Head of caudate nucleus (tissue), 42 donors: ENCODE measurements around the gene DYNC1LI2.
"Not testable (repeated sequence)": the region's sequence is repeated elsewhere in the genome, so short reads cannot be mapped to it uniquely, and the experiment has no call there.

Experiments used
- DNase-seq, 42 donors: peaks; one replicate each; pipeline versions ENCODE4 v3.0.0 to v3.0.0-alpha.2; 2020 to 2021; ENCODE audit warnings: mixed read lengths in 7 of 42
- intact Hi-C: fragments of 100-400 bp; cut with DNase I; formaldehyde crosslinking; loops from one replicate; pipeline ENCODE4 v1.15.0; 2022

DYNC1LI2 gene

DNA sequence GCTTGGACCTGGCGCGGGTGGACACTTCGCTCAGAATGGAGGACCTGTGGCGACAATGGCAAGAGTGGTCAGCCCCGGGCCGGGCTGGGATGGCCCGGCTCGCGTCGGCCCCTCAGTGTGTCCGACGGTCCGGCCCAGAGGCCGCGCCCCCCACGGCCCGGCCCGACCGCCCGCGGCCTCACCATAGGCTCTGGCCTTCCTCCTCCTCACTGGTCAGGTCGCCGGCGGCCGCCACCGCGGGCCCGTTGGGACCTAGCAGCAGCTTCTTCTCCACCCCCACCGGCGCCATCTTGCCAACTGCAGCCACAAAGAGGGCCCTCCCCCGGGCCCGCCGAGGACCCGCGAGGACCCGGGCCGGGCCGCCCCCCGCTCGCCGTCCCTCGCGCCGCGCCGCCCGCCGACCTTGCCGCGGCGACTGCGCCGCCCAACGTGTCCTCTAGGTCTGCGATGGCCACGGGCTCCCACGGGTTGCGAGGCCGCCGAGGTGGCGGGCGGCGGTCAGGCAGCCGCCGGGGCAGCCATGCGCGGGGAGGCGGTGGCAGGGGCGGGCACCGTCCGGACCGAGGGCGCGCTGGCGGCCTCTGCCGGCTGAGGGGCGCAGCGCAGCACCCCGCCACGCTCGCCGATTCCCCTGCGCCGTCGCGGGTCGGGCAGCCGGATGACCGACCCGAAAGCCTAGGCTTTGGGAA, at the start of gene DYNC1LI2:
Gene DYNC1LI2, minus strand, starts transcription at position 307 of the 689 bp plus-strand sequence. Its CDS starts 18 bp downstream, at position 289.
- intact Hi-C loops, result loop anchor here (5.0 kb wide), 1 partner anchor 81 kb away; the partner anchor contains the start of gene NAE1
- DNase-seq, result peak; percentile 47 to 92 (median 84)

DNA sequence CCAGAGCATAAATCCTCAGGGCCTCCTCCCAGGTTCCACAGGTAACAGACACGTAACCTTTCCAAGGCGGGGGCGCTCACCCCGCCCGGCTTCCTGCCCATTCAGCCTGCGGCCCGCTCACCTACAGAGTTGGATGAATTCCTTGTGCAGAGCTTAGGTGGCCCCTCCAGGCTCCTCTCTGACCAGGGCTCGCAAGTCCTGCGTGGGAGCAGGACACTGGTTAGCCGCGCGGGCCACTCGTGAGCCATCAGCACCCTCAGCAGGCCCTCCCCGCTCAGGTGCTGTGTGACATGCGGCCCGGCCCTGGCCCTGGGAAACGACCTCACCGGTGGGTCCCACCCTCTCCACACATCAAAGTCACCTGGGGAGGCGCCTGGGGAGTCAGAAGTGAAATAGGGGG, 49.4 kb upstream of the DYNC1LI2 start:
- DNase-seq, result no peak
- intact Hi-C loops, result no loop called here

GRCh38 chr16:66798161-66798560, 46.8 kb upstream of the DYNC1LI2 start:
- intact Hi-C loops, result no loop called here
- no peak for DNase-seq

DNA sequence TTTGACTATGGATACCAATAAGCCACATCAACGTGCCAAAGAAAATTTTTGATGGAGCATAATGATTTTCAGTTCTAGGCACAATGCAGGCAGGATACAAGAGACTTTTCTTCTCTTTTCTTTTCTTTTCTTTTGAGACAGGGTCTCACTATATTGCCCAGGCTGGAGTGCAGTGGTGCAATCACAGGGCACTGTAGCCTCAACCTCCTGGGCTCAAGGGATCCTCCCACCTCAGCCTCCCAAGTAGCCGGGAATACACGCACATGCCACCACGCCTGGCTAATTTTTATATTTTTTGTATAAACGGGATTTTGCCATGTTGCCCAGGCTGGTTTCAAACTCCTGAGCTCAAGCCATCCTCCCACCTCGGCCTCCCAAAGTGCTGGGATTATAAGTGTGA, 42.6 kb upstream of the DYNC1LI2 start:
- DNase-seq, intact Hi-C loops: not testable (repeated sequence)

DNA sequence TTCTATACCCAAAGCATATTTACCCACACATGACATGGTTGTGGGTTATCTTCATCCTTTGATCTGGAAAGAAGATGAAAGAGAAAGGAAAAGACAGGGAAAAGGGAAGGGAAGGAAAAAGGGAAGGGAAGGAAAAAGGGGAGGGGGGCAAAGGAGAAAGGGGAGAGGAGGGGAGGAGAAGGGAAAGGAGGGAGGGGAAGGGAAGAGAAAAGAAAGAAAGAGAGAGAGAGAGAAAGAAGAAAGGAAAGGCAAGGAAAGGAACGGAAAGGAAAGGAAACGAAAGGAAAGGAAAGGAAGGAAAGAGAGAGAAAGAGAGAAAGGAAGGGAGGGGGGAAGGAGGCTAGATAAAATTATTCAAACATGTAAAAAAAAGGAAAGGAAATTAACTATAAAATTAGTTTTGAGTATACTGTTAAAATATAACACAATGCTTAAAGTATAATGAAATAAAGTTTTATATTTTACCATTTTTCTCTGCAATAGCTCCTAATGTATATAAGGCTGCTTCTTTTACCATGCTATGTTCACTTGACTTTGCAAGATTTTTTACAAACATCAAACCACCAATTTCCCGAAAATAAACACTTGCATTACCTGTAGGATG, 38.8 kb upstream of the DYNC1LI2 start:
- no peak for DNase-seq
- intact Hi-C loops, result no loop called here

GRCh38 chr16:66787427-66787826, 36.0 kb upstream of the DYNC1LI2 start:
- intact Hi-C loops, result no loop called here

GRCh38 chr16:66786551-66786950, 35.1 kb upstream of the DYNC1LI2 start:
- intact Hi-C loops, result no loop called here
- no peak for DNase-seq

More at GRCh38 chr16:66787427-66787826, 36.0 kb upstream of the DYNC1LI2 start:
- no peak for DNase-seq

- intact Hi-C loops, result no loop called here
- DNase-seq, result no peak
These were observed 25.0 kb upstream of the DYNC1LI2 start for GRCh38 chr16:66776457-66776856.

DNA sequence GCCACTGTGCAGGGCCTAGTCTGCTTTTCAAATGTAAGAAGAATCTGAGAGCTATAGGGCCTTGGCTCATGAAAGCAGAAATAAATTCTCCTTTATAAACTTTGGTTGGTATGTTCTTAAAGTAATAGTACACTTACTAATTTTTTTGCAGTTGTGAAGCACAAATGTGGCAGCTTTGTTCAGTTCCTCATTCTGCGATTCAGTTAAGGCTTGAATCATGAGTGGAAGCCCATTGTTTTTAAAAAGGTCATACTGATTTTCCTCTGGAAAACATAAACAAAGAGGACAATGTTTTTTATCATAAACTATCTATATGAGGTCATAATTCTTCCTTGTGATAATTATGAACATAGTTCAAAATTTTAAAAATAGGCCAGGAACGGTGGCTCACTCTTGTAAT, 23.6 kb upstream of the DYNC1LI2 start:
- intact Hi-C loops, result no loop called here
- DNase-seq, result no peak

- intact Hi-C loops, result no loop called here
- DNase-seq, result no peak
These were observed 6.7 kb upstream of the DYNC1LI2 start for GRCh38 chr16:66758086-66758485.

DNA sequence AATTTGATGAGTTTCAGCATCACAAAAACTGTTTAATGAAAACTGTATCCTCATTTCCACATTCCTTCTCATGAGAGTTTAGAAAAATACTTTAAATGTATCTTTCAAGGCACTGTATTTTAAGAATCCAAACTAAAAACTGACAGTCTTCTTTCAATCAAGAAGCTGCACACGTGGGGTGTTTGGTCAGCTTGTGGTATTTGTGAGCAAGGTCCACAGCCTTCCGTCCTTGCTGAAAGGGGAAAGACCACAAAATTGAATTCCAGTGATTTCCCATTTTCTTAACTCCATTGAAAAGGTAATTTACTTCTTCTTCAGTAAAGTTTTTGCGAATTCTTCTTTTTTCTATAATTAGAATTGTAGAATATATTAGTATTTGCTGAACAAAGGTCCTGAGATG, 3.4 kb upstream of the DYNC1LI2 start:
- no peak for DNase-seq
- intact Hi-C loops, result loop anchor here (5.0 kb wide), 1 partner anchor 77 kb away; the partner anchor contains the start of gene NAE1

DNA sequence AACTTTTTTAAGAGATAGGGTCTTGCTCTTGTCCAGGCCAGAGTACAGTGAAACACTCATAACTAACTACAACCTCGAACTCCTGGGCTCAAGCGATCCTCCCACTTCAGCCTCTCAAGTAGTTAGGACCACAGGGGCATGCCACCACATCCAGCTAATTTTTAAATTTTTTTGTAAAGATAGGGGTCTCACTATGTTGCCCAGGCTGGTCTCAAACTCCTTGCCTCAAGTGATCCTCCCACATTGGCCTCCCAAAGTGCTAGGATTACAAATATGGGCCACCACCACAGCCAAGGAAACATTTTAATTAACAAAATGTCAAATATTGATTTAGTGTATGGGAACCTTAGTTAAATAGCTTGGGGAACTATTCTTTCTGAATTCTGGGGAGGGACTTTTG, 2.8 kb upstream of the DYNC1LI2 start:
- intact Hi-C loops, result loop anchor here (5.0 kb wide), 1 partner anchor 78 kb away; the partner anchor contains the start of gene NAE1
- no peak for DNase-seq

DNA sequence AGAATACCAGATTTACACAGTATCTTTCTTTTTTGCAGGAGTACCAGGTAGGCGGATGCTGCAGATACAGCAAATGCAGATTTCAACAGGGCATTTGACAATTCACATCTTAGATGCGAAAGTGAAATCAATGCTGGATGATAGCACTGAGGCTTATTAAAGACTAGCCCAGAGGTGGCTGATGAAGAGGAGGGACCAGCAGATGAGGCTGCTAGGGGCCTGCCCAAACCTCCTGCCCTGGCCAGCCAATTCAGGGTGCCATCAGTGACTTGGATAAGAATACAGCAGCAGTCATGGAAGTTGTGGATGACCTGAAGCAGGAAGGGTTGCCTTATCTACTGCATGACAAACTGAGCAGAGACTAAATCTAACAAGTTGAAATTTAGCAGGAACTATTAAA, 1.5 kb upstream of the DYNC1LI2 start:
- no peak for DNase-seq
- intact Hi-C loops, result loop anchor here (5.0 kb wide), 1 partner anchor 79 kb away; the partner anchor contains the start of gene NAE1

- intact Hi-C loops, result loop anchor here (5.0 kb wide), 1 partner anchor 80 kb away; the partner anchor contains the start of gene NAE1
- no peak for DNase-seq
These were observed 970 bp upstream of the DYNC1LI2 start for GRCh38 chr16:66752379-66752778.

GRCh38 chr16:66751992-66752322, 548 bp upstream of the DYNC1LI2 start:
- intact Hi-C loops, result loop anchor here (5.0 kb wide), 1 partner anchor 80 kb away; the partner anchor contains the start of gene NAE1
- DNase-seq, result no peak

DNA sequence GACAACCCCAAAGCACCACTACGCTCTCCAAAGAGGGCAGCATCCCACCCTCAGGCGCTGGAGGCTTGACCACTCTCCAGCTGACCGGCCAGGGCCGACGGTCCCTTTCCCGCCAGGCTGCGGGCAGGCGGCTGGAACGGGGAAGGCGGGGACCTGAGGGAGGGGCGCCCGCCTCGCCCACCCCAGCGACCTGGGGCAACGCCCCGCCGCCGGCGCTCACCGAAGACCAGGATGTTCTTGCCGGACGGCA, 431 bp downstream of the DYNC1LI2 start:
- intact Hi-C loops, result loop anchor here (5.0 kb wide), 1 partner anchor 81 kb away; the partner anchor contains the start of gene NAE1
- DNase-seq, result peak in 5 of 42 donors; percentile 24 to 49 (median 26)

GRCh38 chr16:66750279-66751052, 943 bp downstream of the DYNC1LI2 start:
- intact Hi-C loops, result loop anchor here (5.0 kb wide), 1 partner anchor 82 kb away; the partner anchor contains the start of gene NAE1
- DNase-seq, result peak in 24 of 42 donors; percentile 23 to 78 (median 57)

- intact Hi-C loops, result no loop called here
- DNase-seq, result peak in 2 of 42 donors; percentile 19 to 25
These were observed 4.7 kb downstream of the DYNC1LI2 start for GRCh38 chr16:66746682-66747081.

DNA sequence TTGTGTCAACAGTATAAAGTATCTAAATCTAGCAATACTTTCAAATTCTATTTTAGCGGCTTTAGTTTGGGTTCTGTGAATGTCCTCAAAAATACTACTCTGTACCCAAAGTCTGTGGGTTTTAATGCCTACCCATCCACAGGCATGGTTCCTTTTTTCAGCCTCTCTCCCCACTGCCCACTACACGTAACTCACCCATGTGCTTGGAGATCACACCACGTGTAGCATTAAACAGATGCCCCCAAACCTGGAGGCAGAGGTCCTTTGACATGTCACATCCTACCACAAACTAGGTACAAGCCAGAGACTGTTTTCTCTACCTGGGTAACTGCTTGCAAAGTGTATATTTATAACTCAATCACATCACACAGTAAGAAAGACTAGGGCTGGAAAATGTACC, 5.4 kb downstream of the DYNC1LI2 start:
- DNase-seq, result no peak
- intact Hi-C loops, result no loop called here
